A172 (cell line): Measurements from ENCODE around the gene MYO10. TPM values are rescaled to one million over a fixed set of nuclear protein-coding genes. Genes with fewer than 3 reads are reported as not detected.
A peak's percentile ranks its signal among the peaks of the same experiment; 100 is the strongest.
"Not testable (repeated sequence)": the region's sequence is repeated elsewhere in the genome, so short reads cannot be mapped to it uniquely, and the experiment has no call there.

ENCODE experiments used
- DNase-seq: peaks from one replicate; pipeline ENCODE4 v3.0.0-alpha.2; 2015; ENCODE audit warnings: low spot score
- total RNA-seq: library from RNA; depleted of rRNA; stranded (reverse); fragments of >200 nt; shearing (Covaris generic); gene quantifications from 2 replicates; pipeline ENCODE4 v1.2.3, GENCODE V29; 2014

MYO10 gene
- total RNA-seq, 1 experiment from 2014 or later = 9.4 TPM

DNA sequence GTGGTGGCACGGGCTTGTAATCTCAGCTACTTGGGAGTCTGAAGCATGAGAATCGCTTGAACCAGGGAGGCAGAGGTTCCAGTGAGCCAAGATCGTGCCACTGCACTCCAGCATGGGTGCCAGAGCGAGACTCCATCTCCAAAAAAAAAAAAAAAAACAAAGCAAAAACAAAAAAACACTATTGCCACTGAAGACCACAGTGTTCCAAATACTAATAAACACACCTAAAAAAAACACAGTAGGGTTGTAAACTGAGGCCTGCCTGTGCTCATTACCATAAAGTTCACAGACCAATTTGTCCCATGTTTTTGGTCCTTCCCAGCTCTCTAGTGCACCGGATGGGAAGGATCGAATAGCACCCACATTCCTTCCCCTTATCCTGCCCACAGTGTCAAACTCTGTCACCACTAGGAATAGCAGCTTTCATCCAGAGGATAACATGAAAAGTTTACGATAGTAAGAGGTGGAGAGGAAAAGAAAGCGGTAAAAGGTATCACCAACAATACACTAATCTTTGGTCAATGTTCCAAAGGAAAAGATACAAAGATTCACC, 49.2 kb downstream of the MYO10 start:
- DNase-seq = no peak

- no peak for DNase-seq
Observed at GRCh38 chr5:16886366-16886736, 49.7 kb downstream of the MYO10 start.

DNA sequence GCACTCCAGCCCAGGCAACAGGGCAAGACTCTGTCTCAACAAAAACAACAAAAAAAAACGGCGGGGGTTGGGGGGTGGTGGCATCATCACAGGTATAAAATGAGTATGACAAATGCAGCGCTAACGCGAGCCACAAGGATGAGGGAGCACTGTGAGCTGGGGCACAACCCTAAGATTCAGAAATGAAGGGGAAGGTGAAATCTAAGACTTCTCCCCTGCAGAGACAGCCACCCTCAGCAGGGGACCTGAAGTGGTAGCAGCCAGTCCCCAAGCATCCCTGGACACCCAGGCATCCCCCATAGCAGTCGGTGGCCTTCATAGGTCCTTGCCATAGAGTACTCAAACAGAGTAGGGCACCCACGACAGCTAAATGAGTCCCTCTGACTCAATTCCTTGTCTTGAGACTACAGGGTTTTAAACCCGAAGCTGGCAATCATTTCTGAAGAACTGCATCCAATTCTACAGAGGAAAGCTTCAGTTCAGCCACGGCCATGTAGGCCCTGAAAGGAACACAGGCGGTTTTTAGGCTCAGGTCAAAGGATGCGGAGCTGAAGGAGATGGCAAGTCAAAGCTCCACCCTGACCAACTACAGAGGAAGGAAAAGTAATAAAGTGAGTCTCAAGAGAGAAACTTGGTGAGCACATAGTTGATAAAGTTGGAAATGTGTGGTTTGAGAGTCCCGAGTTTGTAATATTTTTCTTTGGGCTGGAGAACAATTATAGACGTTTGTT, 50.3 kb downstream of the MYO10 start:
- no peak for DNase-seq

GRCh38 chr5:16884595-16884994, 51.5 kb downstream of the MYO10 start:
- no peak for DNase-seq

GRCh38 chr5:16883806-16884205, 52.3 kb downstream of the MYO10 start:
- no peak for DNase-seq

DNA sequence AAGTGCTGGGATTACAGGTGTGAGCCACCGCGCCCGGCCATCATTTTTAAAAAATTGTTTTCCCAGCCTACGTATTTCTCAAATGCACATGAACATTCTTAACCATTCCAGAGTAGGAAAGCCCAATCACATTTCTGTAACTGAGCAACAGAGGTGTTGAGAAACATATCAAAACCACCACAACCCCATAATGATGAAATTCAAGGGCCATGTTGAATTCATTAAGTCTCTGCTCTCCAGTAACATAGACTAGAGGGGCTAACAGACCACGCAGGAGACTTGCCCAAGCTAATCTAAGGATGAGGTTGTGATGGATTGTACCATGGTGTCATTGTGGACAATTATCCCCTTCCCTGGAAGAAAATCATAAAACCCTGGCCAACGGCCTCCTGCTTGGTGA, 52.9 kb downstream of the MYO10 start:
- DNase-seq = no peak

GRCh38 chr5:16881251-16881650, 54.8 kb downstream of the MYO10 start:
- no peak for DNase-seq

- no peak for DNase-seq
Observed at GRCh38 chr5:16880547-16880946, 55.5 kb downstream of the MYO10 start.

DNA sequence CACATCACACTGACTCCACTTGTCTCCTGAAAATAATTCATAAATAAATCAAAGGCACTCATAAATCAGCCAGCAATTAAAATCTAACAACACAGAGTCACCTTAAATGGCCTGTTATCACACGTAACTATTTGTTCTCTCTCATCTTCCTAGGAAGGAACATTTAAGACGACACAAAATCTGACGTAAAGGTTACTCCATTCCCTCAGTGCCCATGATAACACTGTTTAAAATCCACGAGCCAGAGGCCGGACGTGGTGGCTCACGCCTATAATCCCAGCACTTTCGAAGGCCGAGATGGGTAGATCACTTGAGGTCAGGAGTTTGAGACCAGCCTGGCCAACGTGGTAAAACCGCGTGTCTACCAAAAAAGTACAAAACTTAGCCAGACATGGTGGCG, 56.4 kb downstream of the MYO10 start:
- no peak for DNase-seq

DNA sequence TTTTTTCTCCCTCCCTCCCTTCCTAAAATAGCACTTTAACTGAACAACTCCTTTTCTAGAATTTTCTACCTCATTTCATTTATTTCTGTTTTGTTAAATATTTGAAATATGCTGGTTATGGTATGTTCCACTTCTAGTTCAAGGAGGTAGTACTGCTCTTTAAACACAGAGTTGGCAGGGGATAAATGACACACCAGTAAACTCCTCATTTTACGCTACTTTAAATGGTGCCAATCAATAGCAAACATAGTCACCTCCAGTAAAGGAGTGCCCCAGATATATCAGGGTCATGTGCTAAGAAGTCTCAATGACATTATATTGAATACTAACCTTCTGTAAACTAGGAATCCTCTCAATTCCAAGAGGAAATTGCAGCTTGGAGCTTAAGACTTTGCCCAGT, 56.9 kb downstream of the MYO10 start:
- DNase-seq = no peak

GRCh38 chr5:16877267-16877935, 58.7 kb downstream of the MYO10 start:
- no peak for DNase-seq

- not testable (repeated sequence) for DNase-seq
Observed at GRCh38 chr5:16874424-16874823, 61.7 kb downstream of the MYO10 start.

DNA sequence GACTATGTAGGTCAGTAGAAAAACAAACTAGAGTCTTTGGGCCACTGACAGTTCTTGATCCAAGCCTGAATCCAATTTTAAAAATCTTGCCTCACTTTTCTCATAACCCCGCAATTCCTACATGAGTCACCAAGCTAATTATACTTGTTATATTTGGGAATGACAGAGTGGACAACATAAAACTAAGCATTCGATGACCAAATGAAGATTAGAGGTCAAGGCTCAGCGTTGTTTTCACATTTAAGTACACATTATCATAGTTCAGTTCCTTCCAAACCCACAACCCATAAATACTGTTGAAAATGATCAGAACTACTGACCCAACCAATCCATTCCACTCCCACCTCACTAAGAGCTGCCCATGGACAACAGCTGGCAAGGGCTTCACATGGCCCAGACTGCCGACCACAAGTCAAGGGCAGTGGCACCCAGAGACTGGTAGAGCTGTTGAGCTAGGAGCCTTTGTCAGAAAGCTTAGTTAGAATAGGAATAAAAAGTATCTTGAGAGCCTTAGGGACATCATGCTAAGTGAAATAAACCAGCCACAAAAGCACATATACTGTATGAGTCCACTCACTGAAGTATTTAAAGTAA, 64.2 kb downstream of the MYO10 start:
- peak; percentile 64 for DNase-seq

- DNase-seq = no peak
Observed at GRCh38 chr5:16870878-16871277, 65.2 kb downstream of the MYO10 start.

GRCh38 chr5:16869821-16870796, 66.0 kb downstream of the MYO10 start:
- DNase-seq = peak; percentile 83

DNA sequence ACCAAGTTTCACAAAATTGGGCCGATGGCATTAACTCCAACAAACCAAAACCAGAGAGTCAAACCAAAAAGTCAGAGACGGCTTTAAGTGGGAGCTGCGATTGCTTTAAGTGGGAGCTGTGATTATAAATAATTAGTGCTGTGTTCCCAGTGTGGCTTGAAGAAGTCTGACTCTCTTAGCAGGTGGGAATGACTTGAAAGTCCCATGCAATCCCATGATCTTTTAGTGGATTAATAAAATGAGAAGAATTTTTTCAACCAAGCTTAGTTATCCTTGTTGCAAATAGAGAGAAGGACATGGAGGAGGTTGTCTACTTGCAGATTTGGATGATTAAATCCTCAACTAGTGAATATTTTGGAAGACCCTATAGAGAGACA, 68.5 kb downstream of the MYO10 start:
- DNase-seq = no peak

- DNase-seq = no peak
Observed at GRCh38 chr5:16866795-16867576, 69.1 kb downstream of the MYO10 start.

DNA sequence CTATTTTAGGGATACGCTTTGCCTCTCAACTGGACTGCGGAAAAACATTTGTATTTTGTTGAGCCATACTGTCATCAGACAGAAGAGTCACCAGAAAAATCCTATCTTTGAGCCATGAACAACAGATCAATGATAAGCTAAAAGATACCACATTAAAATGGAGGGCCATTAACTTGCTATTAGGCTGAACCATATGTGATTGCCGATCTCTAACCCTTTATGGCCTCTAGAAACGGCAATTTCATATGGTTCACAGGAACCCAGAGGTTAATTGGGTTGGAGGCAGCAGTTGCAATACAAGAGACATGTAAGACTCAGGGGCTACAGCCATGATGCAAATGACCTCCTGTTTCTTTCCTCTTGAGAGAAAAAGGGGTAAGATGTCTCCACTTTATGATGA, 69.8 kb downstream of the MYO10 start:
- DNase-seq = no peak

GRCh38 chr5:16865151-16865550, 70.9 kb downstream of the MYO10 start:
- no peak for DNase-seq

DNA sequence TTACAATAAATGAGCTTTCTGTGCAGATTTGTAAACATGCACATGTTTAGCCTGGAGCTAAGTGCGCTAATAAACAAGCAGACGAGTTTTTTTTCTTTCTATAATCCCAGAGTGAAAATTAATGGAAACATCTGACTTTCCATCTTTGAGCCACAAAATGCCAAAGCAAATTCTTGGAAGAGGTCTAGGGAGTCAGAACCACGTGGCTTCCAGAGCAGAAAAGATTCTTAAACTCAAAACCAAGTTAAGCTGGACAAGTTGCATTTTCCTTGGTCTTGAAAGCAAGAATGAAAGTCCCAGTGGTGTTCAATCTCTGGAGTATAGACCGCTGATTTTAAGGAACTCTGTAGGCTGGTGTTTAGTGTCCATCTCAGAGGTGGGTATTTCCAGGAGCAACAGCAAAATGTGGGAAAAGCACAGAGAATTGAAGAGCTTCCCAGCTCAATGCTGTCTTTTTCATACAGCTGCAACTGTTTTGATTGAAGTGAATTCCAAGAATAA, 71.4 kb downstream of the MYO10 start:
- DNase-seq = no peak

DNA sequence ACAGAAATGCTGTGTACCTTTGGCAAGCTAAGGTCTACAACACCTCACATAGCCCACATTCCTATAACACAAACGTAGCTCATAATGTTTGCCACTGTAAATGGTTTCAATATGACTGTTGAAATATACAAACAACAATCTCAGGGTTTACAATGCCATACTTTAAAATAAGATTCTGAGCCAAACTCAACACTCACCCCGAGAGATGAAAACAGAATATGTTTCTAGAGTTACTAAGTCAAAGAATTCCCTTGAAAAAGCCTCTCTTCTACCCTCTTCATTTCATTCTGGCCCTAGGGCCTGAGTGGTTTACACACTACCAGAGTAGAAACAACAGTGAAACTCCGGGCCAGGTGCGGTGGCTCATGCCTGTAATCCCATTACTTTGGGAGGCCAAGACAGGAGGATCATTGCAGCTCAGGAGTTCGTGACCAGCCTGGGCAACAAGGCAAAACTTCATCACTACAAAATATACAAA, 72.6 kb downstream of the MYO10 start:
- no peak for DNase-seq
